GM18867 (cell line): ENCODE data around the gene SKI.
A peak's percentile ranks its signal among the peaks of the same experiment; 100 is the strongest.

ENCODE experiments used
- ATAC-seq: cut with Tn5 transposase; IDR thresholded peaks from one replicate; pipeline ENCODE4 v1.9.1; 2021; ENCODE audit warnings: mild to moderate bottlenecking, moderate library complexity; ENCODE audit not compliant: unreplicated experiment

SKI gene

DNA sequence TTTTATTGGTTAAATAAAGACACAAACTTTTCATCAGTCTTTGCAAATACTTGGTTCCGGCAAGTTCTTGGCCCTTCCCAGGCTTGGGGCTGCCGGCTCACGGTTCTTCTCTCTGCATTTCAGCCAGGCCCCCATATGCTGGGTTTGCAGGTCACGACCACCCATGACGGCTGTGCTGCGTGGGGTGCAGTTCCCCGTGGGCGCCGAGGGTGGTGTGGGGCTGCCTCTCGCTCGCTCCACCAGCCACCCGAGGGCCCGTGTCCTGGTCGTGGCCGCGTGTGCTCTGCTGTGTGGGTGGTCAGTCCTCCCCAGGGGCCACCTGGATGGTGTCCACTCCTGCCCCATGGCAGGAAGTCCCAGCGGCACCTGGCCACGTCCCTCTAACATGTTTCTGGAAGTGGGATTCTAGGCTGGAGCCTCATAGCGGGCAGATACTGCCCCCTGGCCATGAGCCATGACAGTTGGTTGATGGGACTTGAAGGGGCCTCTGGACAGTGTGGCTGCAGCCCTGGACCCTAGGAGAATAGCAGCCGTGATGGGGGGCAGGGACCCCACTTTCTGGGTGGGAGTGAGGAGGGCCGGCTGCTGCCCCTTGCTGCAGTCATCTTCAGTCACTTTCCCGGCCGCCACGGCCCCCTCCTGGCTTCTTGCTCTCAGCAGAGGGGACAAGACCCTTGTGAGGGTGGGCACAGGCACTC is 46.3 kb downstream of the SKI start:
- no peak for ATAC-seq

DNA sequence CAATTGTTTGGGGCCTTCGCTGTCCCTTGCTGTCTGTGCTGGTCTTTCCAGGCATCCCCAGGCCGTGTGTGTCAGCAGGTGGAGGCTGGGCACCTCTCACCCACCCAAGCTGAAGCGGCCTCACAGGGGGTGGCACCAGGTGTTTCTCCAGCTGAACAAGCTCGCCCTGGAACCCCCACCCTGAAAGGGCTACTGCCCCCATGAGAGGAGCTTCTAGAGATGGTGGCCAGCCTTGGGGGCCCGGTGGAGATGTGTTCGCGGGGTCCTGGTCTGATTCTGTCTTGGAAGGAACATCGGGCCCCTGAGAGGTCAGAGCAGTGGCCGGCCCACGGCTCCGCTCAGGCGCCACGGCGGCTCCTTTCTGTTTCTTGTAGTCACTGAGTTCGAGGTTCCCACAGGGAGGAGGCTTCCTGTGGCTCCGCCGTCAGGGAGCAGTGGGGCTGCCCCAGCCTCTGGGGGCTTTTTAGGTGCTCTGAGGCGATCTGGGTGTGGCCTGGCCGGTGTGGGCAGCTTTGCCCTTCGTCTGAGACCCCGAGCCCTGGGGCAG is 46.9 kb downstream of the SKI start:
- ATAC-seq = no peak

DNA sequence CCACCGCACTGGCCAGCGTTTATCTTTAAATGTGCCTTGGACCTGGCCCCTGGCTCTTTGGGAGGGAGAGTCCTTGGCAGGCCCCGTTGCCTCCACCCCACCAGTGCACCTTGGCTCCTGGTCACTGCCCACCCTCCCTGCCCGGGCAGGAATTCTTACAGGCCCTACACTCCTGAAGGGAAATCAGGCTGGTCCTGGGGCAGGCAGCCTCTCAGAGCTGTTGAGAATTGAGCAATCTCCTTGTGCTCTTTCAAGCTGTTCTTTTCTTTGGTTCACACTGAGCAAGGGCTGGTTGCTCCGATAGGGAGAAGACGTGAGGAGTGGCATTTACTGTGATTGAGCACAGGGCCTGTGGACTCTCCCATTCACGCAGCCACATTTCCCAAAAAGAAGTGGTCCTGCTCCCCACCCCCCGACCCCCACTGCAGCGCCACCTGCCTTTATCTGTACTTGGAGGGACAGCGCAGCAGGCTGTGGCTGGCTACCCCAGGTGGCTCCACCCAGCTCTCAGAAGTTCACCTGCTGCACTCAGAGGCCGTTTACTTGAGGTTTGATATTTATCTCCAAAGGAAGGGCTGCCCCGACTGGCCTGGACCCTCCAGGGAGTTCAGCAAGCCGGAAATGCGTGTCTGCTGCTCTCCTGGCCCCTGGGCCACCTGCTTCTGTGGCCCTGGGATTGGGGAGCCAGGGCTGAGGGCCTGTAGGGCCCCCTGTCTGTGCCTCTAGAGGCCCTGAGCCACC is 47.8 kb downstream of the SKI start:
- ATAC-seq = no peak

DNA sequence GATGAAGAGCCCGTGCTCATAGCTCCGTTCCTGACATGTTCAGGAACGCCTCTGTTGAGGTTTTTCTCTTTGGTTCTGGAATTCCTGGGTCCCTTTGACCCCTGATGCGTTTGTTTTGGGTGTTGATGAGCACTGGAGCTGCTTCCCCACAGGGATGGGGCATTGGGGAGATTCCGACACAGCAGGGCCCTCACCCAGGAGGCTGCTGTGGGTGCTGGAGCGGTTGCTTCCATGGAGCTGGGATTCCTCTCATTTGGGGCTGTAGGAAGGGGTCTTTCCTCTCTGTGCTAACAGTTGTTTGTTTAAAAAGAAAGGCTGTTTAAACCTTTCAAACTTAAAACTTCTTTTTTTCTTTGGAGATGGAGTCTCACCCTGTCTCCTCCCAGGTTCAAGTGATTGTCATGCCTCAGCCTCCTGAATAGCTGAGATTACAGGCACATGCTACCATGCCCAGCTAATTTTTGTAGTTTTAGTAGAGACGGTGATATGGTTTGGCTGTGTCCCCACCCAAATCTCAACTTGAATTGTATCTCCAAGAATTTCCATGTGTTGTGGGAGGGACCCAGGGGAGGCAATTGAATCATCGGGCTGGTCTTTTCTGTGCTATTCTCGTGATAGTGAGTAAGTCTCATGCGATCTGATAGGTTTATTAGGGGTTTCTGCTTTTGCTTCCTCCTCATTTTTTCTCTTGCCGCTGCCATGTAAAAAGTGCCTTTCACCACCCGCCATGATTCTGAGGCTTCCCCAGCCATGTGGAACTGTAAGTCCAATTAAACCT is 48.9 kb downstream of the SKI start:
- no peak for ATAC-seq

DNA sequence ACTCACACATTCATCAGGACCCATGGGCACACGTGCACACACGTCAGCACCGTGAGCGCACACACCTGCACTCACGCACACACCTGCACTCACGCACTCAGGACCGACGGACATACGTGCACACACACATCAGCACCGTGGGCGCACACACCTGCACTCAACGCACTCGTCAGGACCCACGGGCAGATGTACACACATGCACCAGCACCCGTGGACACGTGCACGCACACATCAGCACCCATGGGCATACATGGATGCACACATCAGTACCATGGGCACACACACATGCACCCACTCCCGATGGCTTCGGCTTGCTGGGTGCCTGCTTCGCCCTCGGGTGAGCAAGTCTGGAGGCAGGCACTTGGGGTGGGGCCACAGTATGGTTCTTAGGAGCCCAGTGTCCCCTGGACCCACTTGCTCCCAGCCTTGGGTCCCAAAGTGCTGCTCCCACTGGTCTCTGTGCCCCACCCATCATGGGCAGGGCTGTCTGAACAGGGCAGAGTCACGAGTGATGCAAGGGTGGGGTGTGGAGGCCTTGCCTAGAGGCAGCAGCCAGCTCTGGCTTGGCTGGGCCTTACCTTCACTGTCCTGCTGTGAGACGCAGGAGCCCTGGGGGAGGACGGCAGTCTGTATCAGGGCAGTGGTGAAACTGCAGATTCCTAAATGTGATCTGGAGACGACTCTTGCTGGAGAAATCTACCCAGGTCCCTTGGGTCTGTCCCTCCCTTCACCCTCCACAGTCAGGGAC is 49.8 kb downstream of the SKI start:
- ATAC-seq = no peak

DNA sequence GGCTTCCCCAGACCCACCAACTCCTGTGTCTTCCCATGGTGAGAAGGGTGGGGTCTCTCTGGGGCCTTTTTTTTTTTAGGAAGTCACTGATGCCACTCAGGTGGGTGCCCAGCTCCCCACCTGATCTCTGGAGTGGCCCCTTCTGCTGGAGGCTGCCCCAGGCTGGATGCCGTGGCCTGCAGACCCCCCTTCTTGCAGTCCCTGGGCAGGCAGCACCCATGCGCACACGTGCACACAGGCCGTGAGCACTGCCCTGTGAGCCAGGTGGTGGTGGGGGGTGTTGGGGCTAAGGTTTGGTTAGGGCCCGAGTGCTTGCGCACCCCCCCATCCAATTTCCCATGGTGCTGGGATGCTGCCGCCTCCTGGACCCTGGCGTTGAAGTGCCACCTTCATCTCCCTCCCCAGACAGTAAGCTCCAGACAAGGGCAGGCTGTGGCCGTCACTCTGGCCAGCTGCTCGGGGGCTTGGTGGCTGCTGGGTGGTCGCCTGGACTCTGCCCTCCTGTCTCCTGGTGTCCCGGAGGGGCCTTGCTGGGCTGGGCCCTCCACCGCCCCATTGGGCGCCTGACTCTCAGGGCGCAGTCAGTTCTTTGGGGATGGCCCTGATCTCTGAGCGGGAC is 50.6 kb downstream of the SKI start:
- no peak for ATAC-seq

DNA sequence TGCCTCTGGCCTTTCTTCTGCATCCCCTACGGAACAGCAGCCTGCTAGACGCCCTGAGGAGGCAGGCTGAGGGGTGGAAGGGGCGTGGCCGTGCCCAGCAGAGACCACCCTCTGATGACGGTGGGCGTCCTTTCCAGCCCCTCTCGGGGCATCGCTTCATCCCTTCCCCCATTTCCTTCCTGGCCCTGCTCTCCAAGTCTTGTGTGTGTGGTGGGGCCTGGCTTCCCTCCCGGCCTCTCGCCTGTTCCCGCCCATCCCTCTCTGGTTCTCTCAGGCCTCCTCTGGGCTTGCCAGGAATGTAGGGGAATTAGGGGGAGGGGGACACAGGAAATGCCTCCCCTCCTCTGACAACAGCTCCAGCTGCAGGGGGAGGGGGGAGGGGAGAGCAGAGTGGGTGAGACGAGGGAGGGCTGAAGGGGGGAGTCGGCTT is 51.1 kb downstream of the SKI start:
- ATAC-seq = no peak

DNA sequence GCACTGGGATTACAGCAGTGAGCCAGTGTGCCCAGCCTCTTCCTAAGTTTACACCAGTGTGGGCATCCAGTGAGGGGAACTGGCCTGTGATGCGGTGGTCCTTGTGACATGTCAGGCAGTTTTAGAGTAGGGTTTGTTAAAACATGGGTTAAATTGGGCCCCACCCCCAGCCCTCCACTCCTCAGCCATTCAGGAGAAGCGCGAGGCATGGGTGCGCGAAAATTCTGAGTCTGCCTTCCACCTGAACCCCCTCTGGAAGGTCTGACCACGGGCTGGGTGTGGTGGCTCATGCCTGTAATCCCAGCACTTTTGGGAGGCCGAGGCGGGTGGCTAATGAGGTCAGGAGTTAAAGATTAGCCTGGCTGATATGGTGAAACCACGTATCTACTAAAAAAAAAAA is 51.7 kb downstream of the SKI start:
- ATAC-seq = no peak

DNA sequence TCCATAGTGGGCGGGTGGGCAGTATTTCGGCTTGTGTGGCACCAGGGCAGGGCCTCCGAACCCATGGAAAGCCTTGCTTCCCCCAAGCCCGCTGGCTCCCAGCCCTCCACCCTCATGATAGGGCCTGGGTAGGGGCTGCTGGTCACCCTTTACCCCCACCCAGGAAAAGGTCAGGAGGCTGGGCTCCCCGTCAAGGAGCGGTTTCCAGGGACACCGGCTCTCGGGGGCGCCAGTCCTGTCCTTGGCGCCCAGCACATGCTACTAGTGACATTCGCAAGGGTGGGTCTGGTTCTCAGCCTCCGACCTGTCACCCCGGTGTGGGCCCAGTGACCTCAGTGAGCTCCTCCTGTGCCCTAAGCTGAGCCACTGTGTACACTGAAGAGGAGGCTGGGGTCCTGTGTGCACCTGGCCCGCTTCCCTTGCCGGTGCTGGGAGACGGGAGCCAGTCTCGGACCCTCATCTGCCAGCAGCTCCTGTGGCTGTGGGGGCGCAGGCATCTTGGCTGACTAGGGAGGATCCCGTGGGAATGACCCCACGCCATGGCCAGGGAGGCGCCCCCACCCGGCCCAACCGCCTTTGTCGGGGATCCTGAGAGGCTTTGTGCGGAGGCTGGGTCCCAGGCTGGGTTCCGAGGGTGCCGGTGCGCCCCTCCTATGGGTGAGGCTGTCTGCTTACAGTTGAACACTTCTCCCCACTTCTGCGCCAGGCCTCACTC is 54.6 kb downstream of the SKI start:
- no peak for ATAC-seq

DNA sequence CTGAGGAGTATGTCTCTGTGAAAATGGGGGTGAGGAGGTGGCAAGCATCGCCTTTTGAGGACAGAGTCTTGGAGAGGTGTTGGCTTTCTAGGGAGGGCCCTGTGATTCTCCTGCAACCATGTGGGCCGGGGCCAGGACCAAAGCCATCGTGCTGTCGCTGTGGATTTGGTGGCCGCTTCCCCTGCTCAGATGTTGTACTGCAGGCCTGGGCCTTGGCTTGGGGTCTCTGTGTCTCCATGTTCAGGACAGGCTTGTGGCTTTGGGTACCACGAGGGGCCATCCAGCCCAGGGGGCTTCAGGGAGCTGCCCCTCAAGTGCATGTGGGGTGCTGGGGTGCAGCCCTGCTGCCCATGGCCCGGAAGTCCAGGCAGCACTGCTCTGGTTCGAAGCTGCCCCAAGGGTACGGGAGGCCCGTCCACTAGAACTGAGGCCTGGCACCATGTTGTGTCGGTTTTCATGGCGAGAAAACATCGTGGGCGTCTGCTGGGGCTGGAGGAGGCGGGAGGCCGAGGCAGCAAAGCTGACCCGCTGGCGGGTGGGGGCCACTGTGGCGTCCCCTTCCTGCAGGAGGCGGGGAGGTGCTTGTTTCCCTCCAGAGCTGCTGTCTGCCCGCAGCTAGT is 55.4 kb downstream of the SKI start:
- no peak for ATAC-seq

DNA sequence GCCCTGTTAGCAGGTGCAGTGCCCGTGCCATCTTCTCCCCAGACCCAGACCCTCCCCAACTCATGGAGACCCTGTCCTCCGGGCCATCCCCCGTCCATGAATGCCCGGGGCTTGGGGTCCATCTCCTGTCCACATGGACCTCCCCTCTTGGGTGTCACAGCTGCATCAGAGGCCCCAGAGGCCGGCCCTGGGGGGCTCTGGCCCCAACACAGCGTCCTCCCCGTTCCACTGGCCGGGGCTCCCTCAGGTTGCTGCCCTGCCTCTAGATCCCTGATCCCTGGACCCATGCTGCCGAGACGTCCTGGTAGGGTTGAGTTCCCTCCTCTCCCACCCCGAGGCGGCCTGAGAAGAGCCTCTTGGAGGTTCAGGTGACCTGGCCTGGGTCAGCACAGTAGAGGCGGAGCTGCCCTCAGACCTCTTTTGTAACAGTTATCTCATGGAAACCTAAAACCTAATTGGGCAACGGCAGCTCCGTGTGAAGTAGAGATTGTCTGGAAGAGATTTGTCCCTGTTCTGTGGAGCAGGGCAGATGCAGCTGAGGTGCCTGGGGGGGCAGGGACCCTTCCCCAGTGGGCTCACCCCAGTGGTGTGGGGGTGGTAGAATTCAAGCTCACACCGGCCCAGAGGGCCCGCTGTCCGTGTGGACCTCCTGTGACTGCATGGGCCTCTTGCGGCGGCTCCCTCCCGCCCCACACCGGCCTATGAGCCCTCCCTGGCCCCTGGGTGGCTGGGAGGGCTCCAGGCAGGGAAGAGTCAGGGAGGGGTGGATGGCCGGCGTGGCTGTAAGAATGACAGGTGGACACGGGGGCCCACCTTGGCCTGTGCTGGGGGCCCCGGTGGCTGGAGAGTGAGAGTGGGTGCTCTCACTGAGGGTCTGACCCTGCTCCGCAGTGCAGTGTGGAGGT is 56.1 kb downstream of the SKI start:
- no peak for ATAC-seq

DNA sequence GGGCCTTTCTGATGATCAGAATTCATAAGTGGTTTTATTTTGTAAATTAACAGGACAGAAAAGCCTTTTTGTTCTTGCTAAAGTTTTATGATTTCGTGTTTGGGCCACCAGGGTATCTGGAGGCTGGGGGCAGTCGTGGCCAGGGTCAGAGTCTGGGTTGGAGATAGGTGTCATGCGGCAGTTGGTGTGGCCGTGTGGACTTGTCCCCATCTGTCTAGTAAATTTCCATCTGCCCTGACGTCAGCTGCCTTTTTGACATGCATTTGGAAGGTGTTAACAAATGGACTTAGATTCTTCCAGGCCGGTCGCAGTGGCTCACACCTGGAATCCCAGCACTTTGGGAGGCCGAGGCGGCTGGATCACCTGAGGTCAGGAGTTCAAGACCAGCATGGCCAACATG is 56.8 kb downstream of the SKI start:
- no peak for ATAC-seq

DNA sequence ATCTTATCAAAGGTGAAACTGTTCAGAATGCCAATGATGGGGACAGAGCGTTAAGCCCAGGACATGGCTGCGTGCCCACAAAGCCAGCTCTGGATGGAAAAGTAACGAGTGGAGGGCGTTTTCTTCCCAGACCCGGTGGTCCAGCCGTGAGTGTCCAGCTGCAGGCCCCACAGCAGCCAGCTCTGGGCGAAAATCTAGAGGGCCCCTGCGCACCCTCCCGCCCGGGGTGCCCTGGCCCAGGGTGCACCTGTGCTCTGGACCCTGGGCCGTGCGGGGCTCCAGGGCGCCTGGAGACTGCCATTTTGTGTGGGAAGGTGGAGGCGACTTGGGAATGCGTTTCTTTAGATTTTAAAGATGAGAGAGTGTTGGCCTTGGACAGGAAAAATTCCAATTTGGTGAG is 58.8 kb downstream of the SKI start:
- no peak for ATAC-seq

DNA sequence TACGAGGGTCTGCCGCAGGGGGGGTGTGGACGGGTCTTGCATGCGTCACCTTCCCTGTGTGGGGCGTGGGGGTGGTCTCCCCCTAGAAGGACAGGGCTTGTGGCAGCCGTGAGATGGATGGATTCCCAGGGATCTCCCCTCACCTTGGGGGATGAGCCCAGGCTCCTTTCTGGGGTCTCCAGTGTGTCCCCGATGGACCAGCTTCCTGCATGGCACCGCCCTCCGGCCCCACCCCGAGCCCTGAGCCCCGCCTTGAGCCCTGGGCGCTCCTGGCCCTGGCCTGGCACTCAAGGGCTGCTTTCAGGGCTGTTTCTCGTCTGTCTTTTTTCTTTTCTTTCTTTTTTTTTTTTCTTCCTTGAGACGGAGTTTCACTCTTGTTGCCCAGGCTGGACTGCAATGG is 59.5 kb downstream of the SKI start:
- no peak for ATAC-seq

DNA sequence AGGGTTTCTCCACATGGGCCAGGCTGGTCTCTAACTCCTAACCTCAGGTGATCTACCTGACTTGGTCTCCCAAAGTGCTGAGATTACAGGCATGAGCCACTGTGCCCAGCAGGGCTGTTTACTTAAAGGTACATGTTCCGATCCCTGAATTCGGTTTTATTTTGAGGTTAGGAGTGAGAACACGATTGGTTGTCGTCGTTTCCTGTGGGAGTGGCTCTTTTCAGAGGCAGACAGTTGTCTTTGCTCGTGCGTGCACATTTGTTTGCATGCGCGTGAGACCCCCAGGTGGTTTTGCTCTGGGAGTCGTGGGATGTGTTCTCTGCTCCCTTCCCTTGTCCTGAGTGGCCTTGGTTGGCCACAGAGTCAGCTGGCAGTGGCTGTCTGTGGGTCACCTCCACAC is 60.2 kb downstream of the SKI start:
- no peak for ATAC-seq

DNA sequence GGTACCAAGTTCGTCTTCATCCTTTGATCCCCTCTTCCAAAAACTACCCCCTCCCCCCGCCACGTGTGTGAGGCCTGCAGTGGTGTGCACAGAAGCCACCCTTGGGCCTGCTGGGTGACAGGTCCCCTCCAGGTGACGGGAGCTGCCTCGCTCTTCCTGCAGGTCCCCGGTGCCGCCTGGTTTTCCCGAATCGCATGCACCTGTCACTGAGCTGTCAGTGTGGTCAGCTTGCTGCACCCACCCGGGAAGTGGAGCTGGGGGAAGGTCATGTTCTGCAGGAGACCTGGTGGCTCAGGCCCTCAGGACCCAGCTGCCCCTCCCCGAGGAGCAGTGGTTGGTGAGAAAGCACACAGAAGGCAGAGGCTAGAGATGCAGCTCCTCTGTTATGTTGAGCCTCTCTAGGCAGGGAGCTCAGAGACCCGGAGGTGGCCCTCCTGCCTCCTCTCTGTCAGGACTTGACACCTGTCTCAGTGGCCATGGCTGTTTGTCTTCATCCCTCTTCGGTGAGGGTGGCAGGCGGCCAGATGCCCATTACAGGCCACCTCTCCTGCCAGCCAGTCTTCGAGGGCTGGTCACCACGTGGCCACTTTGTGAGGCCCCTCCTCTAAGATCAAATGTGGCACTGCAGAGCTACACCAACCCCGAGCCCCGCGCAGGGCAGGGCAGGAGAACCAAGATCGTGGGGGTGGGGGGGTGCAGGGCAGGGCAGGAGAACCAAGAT is 60.9 kb downstream of the SKI start:
- ATAC-seq = no peak

DNA sequence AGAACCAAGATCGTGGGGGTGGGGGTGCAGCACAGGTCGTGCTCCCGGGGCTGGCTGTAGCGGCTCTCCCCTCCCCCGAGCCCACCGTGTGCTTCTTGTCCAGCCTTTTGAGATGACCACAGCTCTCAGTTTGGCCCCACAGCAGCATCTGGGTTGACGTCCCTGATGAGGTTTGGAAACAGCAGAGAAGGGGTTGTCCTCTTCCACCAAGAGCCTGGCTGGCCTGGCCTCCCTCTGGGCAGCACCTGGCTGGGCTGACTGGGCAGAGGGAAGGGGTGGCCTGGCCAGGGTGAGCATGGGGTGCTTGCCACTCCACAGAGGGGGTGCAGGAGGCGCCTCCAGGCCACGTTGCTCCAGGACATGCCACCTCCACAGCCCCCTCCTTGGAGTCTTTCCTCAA is 61.5 kb downstream of the SKI start:
- no peak for ATAC-seq

DNA sequence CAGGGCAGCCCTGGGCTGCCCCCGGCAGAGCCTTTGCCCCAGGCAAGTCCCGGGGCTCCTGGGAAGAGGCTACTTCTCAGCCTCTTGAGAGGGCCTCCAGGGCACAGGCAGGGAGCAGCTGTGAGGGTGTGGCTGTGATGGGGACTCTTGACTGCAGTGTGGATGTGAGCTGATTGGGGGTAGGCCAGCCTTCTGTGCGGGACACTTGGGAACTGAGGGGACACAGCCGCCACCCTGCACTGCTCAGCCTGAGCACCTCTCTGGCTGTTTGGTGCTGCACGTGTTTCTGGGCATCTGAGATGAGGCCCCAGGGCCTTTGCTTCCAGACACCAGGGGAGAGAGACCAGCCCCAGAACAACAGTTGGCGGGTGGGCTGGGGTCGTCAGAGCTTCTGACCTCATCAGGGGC is 62.1 kb downstream of the SKI start:
- peak; percentile 13 for ATAC-seq
